ENCODE data around the gene SMIM36. TPM values are rescaled to one million over a fixed set of nuclear protein-coding genes. Genes with fewer than 3 reads are reported as not detected.

SMIM36 gene
- total and polyA plus RNA-seq, 10 of the 15 experiments (the other 5 are each of a cell fraction or from before 2014, with no cell fraction given) = not detected

- CTCF ChIA-PET = interaction anchor here (1.0 kb wide), 1 partner anchor 12 kb away, joined by 4 read pairs; no protein-coding TSS in a partner anchor
- Histone ChIP-seq H3K27me3 (replicated peaks in 1 of 2; ENCODE audit: control insufficient read depth in 2 of 2, insufficient read depth in 2 of 2, low read length in 1 of 2) (no peaks in the 10 kb centered on the region), H3K27ac (ENCODE audit: control insufficient read depth, insufficient read depth) (no peak overlapping the region), H3K79me2 (ENCODE audit: control insufficient read depth, insufficient read depth, low read length) (no peaks in the 10 kb centered on the region), H3K4me1 (ENCODE audit: control insufficient read depth, insufficient read depth, low read length) (no peaks in the 10 kb centered on the region; the same call in 1 of the 2 replicates), H2AFZ (ENCODE audit: control insufficient read depth, low read depth, low read length) (no peak overlapping the region), H3K9me3 (replicated peaks; ENCODE audit: control insufficient read depth, insufficient read depth, low read length) (no peaks in the 10 kb centered on the region), H3K4me3 (no peak overlapping the region), H4K20me1 (ENCODE audit: control insufficient read depth, insufficient read depth) (no peaks in the 10 kb centered on the region), H3K9ac (ENCODE audit: control insufficient read depth, insufficient read depth, low read length) (no peak overlapping the region), H3K36me3 (ENCODE audit: control insufficient read depth in 2 of 2, insufficient read depth in 2 of 2, low read length in 1 of 2) (no peaks in the 10 kb centered on the region), H3K4me2 (ENCODE audit: control insufficient read depth, insufficient read depth) (no peak overlapping the region)
- intact Hi-C loops (cut with micrococcal nuclease; ENCODE audit: unreplicated experiment) (no loop called here), in situ Hi-C loops (cut with MboI) (no loop called here)
- POLR2A ChIA-PET = no interaction called here
- whole genome bisulfite sequencing (ENCODE audit: insufficient coverage, insufficient replicate concordance, low lambda C conversion rate, missing lambda C conversion rate) = 93% methylated on average over 2 of the region's 2 CpGs
- no TSS peak for BruUV-seq (replicated peaks)
- SMC1A ChIA-PET (ENCODE audit: uncharacterized antibody, unreplicated experiment) = interaction anchor here (2.3 kb wide), 1 partner anchor 13 kb away, joined by 10 read pairs; no protein-coding TSS in a partner anchor
- RAD21 ChIA-PET (ENCODE audit: unreplicated experiment) = interaction anchor here (1.4 kb wide), 1 partner anchor 59 kb away, joined by 3 read pairs; no protein-coding TSS in a partner anchor
- ATAC-seq (no peak), DNase-seq (ENCODE audit: low read depth, low spot score) (no peak), FAIRE-seq (no peak)
- TF ChIP-seq ESRRA (IDR thresholded peaks at IDR 0.05; ENCODE audit: low read length) (no peak), ZBTB4 (CRISPR knock-in tag; IDR thresholded peaks at IDR 0.05) (no peak), SPI1 (IDR thresholded peaks at IDR 0.05; ENCODE audit: borderline replicate concordance, insufficient read depth, low read depth, low read length) (no peak), RUNX3 (IDR thresholded peaks at IDR 0.05; ENCODE audit: low read length) (no peak), ZNF687 (IDR thresholded peaks at IDR 0.05) (no peak), KLF5 (IDR thresholded peaks at IDR 0.05; ENCODE audit: partially characterized antibody) (no peak), HDAC2 (IDR thresholded peaks at IDR 0.05) (no peak), FOS (IDR thresholded peaks at IDR 0.05; ENCODE audit: borderline replicate concordance, extremely low read depth, insufficient read length) (no peak), HDAC6 (IDR thresholded peaks at IDR 0.05; ENCODE audit: unreplicated experiment) (no peak), BRCA1 (IDR thresholded peaks at IDR 0.05; ENCODE audit: low read depth, low read length) (no peak), RELB (IDR thresholded peaks at IDR 0.05; ENCODE audit: low read depth) (no peak), RAD51 (IDR thresholded peaks at IDR 0.05) (no peak), CBX3 (IDR thresholded peaks at IDR 0.05; ENCODE audit: borderline replicate concordance, low read depth) (no peak), SP1 (IDR thresholded peaks at IDR 0.05; ENCODE audit: low read depth, low read length) (no peak), MLLT1 (IDR thresholded peaks at IDR 0.05) (no peak), TCF12 (IDR thresholded peaks at IDR 0.05; ENCODE audit: low read depth, low read length) (no peak)
Observed at GRCh38 chr17:55479903-55480302, 31.3 kb downstream of the SMIM36 start.
